Karpas-422 (cell line): ENCODE measurements around the gene MAP3K21. TPM values are rescaled to one million over a fixed set of nuclear protein-coding genes. Genes with fewer than 3 reads are reported as not detected.
A peak's percentile ranks its signal among the peaks of the same experiment; 100 is the strongest.

Experiments used
- DNase-seq: peaks from one replicate; pipeline ENCODE4 v3.0.0-alpha.2; 2015
- H2AFZ ChIP-seq: fragments of 200-600 bp; sonication (generic); 2 replicates; pipeline ENCODE4 v1.6.1; 2014; ENCODE audit warnings: antibody characterized with exemption, low read length, mixed read lengths
- H3K27ac ChIP-seq: fragments of 200-600 bp; sonication (generic); 2 replicates; pipeline ENCODE4 v1.5.1; 2014; ENCODE audit warnings: mild to moderate bottlenecking, low read length, moderate library complexity
- H3K27me3 ChIP-seq: fragments of 200-600 bp; sonication (generic); 2 replicates; pipeline ENCODE4 v1.6.1; 2014; ENCODE audit warnings: low read length, mixed read lengths
- H3K36me3 ChIP-seq: fragments of 200-600 bp; sonication (generic); 2 replicates; pipeline ENCODE4 v1.6.1; 2014; ENCODE audit warnings: low read length, mixed read lengths; ENCODE audit not compliant: insufficient read depth
- H3K4me1 ChIP-seq: fragments of 200-600 bp; sonication (generic); 2 replicates; pipeline ENCODE4 v1.6.1; 2014; ENCODE audit warnings: mild to moderate bottlenecking, low read length, mixed read lengths
- H3K4me2 ChIP-seq: fragments of 200-600 bp; sonication (generic); 2 replicates; pipeline ENCODE4 v1.6.1; 2014; ENCODE audit warnings: low read length, low read depth, mild to moderate bottlenecking; ENCODE audit not compliant: poor library complexity, severe bottlenecking
- H3K4me3 ChIP-seq: fragments of 200-600 bp; sonication (generic); 2 replicates; pipeline ENCODE4 v1.5.1; 2014; ENCODE audit warnings: mild to moderate bottlenecking, antibody characterized with exemption, low read length, mixed read lengths
- H3K79me2 ChIP-seq: fragments of 200-600 bp; sonication (generic); 2 replicates; pipeline ENCODE4 v1.6.1; 2014; ENCODE audit warnings: mild to moderate bottlenecking, low read length, mixed read lengths
- H3K9ac ChIP-seq: fragments of 200-600 bp; sonication (generic); 2 replicates; pipeline ENCODE4 v1.6.0; 2014; ENCODE audit warnings: low read length
- H3K9me2 ChIP-seq: fragments of 200-600 bp; sonication (generic), shearing (Covaris generic); replicated peaks from 2 replicates; pipeline ENCODE4 v1.6.0; 2014; ENCODE audit warnings: mild to moderate bottlenecking, low read length, moderate library complexity; ENCODE audit not compliant: insufficient read depth
- H3K9me3 ChIP-seq: fragments of 300-700, 200-600 bp; sonication (generic); 2 replicates; pipeline ENCODE4 v1.6.1; 2014; ENCODE audit warnings: low read length, mixed read lengths
- H4K20me1 ChIP-seq: fragments of 200-600 bp; sonication (generic); 2 replicates; pipeline ENCODE4 v1.6.1; 2014; ENCODE audit warnings: mild to moderate bottlenecking, antibody characterized with exemption, low read length, low read depth; ENCODE audit not compliant: insufficient read depth
- total RNA-seq: library from RNA; depleted of rRNA; stranded (reverse); fragments of >200 nt; shearing (Covaris generic); gene quantifications from 2 replicates; pipeline ENCODE4 v1.2.3, GENCODE V29; 2014; ENCODE audit warnings: low replicate concordance

The MAP3K21 gene
- total RNA-seq, 1 experiment from 2014 or later: 3.4 TPM

DNA sequence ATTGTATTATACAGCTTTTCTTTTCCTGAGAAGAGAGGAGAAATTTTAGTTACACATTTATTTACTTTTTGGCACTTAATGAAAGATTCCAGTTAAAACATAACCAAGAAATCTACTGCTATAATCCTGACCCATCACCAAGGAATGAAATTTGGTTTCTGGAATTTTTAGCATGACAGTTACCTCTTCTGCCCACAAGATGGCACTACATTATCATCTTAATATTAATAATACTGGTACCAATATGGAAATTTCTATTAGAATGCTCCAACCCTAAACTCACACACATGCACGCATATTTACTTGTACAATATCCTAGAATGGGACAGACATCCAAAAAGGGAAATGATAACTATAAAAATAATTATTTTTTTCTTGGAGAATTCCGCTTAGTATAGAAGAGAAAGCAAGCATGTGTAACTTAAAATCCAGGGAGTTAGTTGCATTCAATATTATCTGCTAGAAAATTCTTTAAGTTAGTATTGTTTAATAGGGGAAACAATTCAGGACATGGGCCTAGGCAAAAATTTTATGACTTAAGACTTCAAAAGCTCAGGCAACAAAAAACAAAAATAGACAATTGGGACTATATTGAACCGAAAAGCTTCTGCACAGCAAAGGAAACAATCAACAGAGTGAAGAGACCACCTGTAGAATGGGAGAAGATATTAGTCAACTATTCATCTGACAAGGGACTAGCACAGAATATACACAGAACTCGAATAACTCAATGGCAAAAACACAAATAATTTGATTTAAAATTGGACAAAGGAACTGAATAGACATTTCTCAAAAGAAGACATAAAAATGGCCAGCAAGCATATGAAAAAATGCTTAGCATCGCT is 37.4 kb downstream of the MAP3K21 start:
- Histone ChIP-seq H3K4me3 (no peak overlapping the region), H3K27ac (no peak overlapping the region), H3K79me2 (no peaks in the 10 kb centered on the region), H3K9me2 (no peaks in the 10 kb centered on the region), H4K20me1 (no peaks in the 10 kb centered on the region), H3K9ac (no peak overlapping the region), H3K27me3 (no peaks in the 10 kb centered on the region), H2AFZ (no peak overlapping the region), H3K4me1 (no peaks in the 10 kb centered on the region), H3K9me3 (no peaks in the 10 kb centered on the region), H3K4me2 (no peak overlapping the region), H3K36me3 (no peaks in the 10 kb centered on the region)
- DNase-seq: peak; percentile 59

GRCh38 chr1:233366575-233366974 is 39.1 kb downstream of the MAP3K21 start:
- Histone ChIP-seq H4K20me1 (no peaks in the 10 kb centered on the region), H3K79me2 (no peaks in the 10 kb centered on the region), H3K9me3 (no peaks in the 10 kb centered on the region), H3K27ac (no peak overlapping the region), H3K4me2 (no peak overlapping the region), H3K36me3 (no peaks in the 10 kb centered on the region), H2AFZ (no peak overlapping the region), H3K9me2 (no peaks in the 10 kb centered on the region), H3K4me3 (no peak overlapping the region), H3K9ac (no peak overlapping the region), H3K4me1 (no peaks in the 10 kb centered on the region), H3K27me3 (no peaks in the 10 kb centered on the region)
- DNase-seq: no peak

DNA sequence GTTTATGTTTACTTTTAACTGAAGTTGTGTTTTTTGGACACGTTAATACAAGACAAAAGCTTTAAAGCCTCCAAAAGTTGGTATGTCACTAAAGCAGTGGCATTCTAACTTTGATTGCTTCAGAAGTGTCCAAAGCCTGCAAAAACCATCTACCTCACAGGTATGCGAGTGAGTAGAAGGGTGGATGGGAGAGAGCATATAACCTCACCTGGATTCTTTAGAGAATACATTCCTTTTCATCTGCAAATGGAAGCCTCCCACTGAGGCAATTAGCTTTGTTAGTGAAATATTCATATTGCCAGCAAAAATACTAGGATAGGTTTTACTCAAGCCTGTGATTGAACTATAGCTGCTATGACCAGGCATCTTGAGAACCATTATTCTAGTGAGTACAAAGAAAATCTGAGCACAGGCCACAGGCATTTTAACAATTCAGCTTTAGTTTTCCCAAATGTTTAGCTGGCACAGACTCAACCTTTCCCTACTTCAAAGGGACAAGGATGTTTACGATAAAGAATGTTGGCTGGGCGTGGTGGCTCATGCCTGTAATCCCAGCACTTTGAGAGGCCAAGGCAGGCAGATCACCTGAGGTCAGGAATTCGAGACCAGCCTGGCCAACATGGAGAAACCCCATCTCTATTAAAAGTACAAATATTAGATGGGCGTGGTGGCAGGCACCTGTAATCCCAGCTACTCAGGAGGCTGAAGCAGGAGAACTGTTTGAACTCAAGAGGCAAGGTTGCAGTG is 39.7 kb downstream of the MAP3K21 start:
- DNase-seq: no peak
- H4K20me1 ChIP-seq: no peaks in the 10 kb centered on the region
- H3K27ac ChIP-seq: no peak overlapping the region
- H3K36me3 ChIP-seq: no peaks in the 10 kb centered on the region
- no peak overlapping the region for H3K9ac ChIP-seq
- no peaks in the 10 kb centered on the region for H3K27me3 ChIP-seq
- H3K9me3 ChIP-seq: no peaks in the 10 kb centered on the region
- no peak overlapping the region for H3K4me2 ChIP-seq
- H3K4me1 ChIP-seq: no peaks in the 10 kb centered on the region
- H3K9me2 ChIP-seq: no peaks in the 10 kb centered on the region
- no peaks in the 10 kb centered on the region for H3K79me2 ChIP-seq
- H3K4me3 ChIP-seq: no peak overlapping the region
- no peak overlapping the region for H2AFZ ChIP-seq

DNA sequence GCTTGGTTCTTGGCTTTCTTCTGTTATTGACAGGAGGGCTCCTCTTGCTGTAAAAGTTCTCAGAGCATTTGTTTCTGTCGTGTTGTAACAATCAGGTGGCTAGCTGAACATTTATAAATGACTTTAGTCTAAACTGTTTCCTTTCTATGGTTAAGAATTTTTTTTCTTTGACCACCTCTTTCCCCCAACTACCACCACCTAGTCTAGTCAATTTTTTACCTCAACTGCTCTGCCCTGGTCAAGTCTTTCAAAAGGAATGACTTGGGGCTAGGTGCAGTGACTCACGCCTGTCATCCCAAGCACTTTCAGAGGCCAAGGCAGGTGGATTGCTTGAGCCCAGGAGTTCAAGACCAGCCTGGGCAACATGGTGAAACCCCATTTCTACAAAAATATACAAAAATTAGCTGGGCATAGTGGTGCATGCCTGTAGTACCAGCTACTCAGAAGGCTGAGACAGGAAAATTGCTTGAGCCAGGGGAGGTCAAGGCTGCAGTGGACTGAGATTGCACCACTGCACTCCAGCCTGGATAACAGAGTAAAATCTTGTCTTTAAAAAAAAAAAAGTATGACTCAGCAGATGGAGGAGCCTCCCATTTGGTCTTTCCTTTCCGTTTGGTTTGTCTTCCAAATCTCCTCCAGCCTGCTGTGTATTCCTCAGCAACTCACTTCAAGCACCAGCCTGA is 40.7 kb downstream of the MAP3K21 start:
- no peak overlapping the region for H3K4me2 ChIP-seq
- H3K9me2 ChIP-seq: no peaks in the 10 kb centered on the region
- no peaks in the 10 kb centered on the region for H4K20me1 ChIP-seq
- no peak overlapping the region for H3K4me3 ChIP-seq
- H3K9ac ChIP-seq: no peak overlapping the region
- H3K36me3 ChIP-seq: no peaks in the 10 kb centered on the region
- no peaks in the 10 kb centered on the region for H3K9me3 ChIP-seq
- H3K27me3 ChIP-seq: no peaks in the 10 kb centered on the region
- no peaks in the 10 kb centered on the region for H3K4me1 ChIP-seq
- no peak overlapping the region for H3K27ac ChIP-seq
- H3K79me2 ChIP-seq: no peaks in the 10 kb centered on the region
- no peak overlapping the region for H2AFZ ChIP-seq
- DNase-seq: no peak

GRCh38 chr1:233368789-233369130 is 41.2 kb downstream of the MAP3K21 start:
- DNase-seq: no peak
- Histone ChIP-seq H2AFZ (no peak overlapping the region), H3K4me1 (no peaks in the 10 kb centered on the region), H3K9me3 (no peaks in the 10 kb centered on the region), H4K20me1 (no peaks in the 10 kb centered on the region), H3K4me2 (no peak overlapping the region), H3K9ac (no peak overlapping the region), H3K27me3 (no peaks in the 10 kb centered on the region), H3K4me3 (no peak overlapping the region), H3K36me3 (no peaks in the 10 kb centered on the region), H3K79me2 (no peaks in the 10 kb centered on the region), H3K27ac (no peak overlapping the region), H3K9me2 (no peaks in the 10 kb centered on the region)

DNA sequence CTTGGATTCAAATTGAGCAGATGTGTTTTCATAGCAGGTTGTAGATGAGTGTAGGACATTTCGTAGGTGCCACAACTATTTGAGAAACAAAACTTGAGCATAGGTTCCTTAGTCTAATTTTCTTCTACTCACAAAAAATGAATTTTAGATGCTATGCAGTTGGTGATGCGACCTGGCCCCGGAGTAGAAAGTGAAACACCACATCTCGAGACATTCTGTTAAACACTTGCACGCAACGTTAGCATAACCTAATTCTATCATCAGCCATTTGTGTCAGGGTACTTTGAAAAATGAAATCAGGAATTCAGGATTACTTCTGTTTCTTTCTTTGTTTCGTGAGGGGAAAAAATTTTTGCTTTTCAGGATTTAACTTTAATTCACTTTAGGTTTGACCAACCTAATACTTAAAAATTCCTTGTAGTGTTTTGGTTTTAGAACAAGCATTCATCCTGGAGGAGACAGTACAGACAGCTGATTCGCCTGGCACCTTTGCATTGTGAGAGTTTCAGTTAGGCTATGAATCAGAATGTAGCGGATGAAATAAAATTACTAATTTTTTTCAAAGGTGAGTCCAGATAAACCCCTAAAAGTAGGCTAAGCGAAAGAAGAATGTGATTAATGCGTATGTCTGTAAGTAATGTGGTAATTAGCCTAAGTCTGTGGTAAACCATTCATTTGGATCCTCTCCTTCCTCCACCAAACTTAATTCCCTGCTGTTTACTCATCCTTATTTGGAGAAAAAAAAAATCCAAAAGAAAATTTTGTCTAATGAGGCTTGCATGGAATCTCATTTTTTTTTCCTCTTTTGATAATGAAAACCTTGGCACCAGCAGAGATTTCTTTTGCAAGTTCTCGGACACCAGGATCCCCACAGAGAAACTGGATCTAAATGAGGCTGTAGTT is 44.9 kb downstream of the MAP3K21 start:
- Histone ChIP-seq H3K4me3 (no peak overlapping the region), H3K4me1 (peaks cover 2% of the 10 kb centered on the region; the same call in 1 of the 2 replicates), H3K9ac (no peak overlapping the region), H2AFZ (no peak overlapping the region), H3K9me2 (no peaks in the 10 kb centered on the region), H4K20me1 (no peaks in the 10 kb centered on the region), H3K27me3 (no peaks in the 10 kb centered on the region), H3K9me3 (no peaks in the 10 kb centered on the region), H3K27ac (no peak overlapping the region), H3K79me2 (no peaks in the 10 kb centered on the region), H3K4me2 (no peak overlapping the region), H3K36me3 (no peaks in the 10 kb centered on the region)
- DNase-seq: no peak

DNA sequence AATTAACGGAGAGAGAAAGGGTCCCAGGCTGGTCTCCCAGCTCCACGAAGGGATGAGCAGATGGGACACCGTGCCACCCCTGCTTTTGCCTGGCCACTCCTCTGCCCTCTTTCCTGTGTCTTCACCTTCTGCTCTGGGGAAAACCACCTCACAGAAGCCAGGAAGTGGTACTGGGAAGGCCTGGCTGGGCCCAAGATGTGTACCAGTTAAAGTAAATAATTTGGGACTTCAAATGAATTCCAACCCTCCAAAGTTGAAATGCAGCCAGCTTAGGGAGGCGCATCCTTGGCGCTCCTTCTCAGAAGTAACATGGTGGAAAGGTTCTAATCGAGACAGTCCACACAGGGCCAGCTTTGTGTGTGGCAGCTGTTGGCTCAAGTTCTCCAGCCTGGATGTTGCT is 45.7 kb downstream of the MAP3K21 start:
- no peak for DNase-seq

More for the DNA sequence above, 45.7 kb downstream of the MAP3K21 start:
- no peaks in the 10 kb centered on the region for H3K79me2 ChIP-seq
- H3K9ac ChIP-seq: no peak overlapping the region
- H3K4me2 ChIP-seq: no peak overlapping the region
- no peaks in the 10 kb centered on the region for H3K36me3 ChIP-seq
- no peak overlapping the region for H3K4me3 ChIP-seq
- H3K27me3 ChIP-seq: no peaks in the 10 kb centered on the region
- H4K20me1 ChIP-seq: no peaks in the 10 kb centered on the region
- H2AFZ ChIP-seq: no peak overlapping the region
- H3K9me3 ChIP-seq: no peaks in the 10 kb centered on the region
- no peak overlapping the region for H3K27ac ChIP-seq
- H3K9me2 ChIP-seq: no peaks in the 10 kb centered on the region
- peaks cover 10% of the 10 kb centered on the region for H3K4me1 ChIP-seq
